VCaP (cell line): ENCODE data around the gene SKIC8.

Source experiments
- H3K27ac ChIP-seq: fragments of 450-650 bp; 2 replicates; pipeline ENCODE4 v1.5.1; 2017
- TF ChIP-seq, protein P1 (sequence below): fragments of 450-650 bp; conservative IDR thresholded peaks from 2 replicates; pipeline ENCODE4 v1.5.1; 2017; ENCODE audit warnings: mild to moderate bottlenecking, moderate library complexity

Gene SKIC8

DNA sequence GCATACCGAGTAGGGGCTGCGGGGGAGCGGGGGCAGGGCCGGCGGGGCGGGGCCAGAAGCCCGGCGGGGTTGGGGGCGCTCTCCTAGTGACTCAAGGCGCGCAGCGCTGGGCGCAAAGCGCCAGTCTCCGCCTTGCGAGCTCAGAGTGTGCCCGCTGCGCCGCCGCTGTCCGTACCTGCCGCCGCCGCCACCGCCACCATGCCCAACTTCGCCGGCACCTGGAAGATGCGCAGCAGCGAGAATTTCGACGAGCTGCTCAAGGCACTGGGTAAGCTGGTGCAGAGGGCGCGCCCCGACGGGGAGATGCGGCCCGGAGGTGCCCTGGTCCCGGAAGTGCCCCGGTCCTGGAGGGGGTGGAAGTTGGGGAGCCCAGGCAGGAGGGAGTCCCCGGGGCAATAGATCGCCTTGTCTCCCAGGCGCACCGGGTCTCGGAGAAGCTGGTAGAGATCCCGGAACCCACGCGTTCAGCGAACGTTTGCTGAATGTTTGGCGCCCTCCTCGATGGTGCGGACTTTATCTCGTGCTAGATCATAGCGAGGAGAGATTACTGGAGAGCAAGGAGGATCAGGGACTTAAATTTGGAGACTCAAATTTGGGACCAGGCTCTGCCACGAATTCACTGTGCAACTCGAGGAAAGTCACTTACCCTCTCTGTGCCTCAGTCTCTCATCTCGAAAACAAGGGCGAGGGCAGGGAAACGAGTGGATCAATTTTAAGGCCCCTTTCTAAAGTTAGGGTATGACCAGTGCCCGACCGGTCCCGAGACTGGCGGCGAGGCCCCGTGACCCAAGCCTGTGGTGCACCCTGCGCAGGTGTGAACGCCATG is 41.0 kb upstream of the SKIC8 start, which contains the start of gene CRABP1:
Gene CRABP1 (plus strand): TSS at position 123 of the 826 bp plus-strand sequence. CDS start 76 bp downstream, at position 199.
- TF ChIP-seq, protein P1, sequence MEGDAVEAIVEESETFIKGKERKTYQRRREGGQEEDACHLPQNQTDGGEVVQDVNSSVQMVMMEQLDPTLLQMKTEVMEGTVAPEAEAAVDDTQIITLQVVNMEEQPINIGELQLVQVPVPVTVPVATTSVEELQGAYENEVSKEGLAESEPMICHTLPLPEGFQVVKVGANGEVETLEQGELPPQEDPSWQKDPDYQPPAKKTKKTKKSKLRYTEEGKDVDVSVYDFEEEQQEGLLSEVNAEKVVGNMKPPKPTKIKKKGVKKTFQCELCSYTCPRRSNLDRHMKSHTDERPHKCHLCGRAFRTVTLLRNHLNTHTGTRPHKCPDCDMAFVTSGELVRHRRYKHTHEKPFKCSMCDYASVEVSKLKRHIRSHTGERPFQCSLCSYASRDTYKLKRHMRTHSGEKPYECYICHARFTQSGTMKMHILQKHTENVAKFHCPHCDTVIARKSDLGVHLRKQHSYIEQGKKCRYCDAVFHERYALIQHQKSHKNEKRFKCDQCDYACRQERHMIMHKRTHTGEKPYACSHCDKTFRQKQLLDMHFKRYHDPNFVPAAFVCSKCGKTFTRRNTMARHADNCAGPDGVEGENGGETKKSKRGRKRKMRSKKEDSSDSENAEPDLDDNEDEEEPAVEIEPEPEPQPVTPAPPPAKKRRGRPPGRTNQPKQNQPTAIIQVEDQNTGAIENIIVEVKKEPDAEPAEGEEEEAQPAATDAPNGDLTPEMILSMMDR, result no peak
- H3K27ac ChIP-seq, result no peak within 1 kb of the TSS

DNA sequence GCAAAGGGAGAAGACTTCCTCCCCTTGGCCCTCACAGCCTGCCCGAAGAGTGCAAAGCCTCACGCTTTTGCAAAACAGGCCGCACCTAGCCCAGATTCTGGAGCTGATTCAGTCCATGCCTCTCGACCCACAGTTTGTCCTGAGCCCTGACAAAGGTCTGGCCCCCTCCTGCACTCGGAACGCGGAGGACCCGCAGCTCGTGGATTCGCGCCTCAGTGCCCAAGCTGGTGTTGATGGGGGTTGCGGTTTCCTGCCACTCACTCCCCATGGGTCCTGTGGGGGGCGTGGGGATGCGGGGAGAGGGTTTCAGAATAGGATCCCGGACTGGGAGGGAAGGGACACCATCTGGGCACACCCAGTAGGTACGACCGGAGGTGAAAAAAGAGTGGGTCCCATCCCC is 40.1 kb upstream of the SKIC8 start:
- H3K27ac ChIP-seq, result no peak overlapping the region
- TF ChIP-seq, protein P1, result no peak

DNA sequence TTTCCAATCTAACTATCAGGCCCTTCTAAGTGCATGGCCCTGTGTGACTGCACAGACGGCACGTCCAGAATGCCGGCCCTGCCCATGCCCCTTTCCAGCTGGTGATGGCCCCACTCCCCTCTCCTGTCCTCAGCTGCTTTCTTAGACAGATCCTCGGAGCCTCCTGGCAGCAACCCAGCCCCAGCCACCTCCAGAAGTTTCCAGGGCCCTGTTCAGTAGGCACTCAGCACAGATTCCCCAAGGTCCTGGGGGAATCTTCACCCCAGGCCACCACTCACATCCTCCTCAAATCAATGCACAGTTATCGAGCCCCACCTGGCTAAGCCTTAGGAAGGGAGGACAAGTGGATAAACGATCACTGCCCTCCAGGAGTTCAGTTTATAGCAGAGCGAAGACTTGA is 39.4 kb upstream of the SKIC8 start:
- TF ChIP-seq, protein P1, result no peak
- no peak overlapping the region for H3K27ac ChIP-seq

DNA sequence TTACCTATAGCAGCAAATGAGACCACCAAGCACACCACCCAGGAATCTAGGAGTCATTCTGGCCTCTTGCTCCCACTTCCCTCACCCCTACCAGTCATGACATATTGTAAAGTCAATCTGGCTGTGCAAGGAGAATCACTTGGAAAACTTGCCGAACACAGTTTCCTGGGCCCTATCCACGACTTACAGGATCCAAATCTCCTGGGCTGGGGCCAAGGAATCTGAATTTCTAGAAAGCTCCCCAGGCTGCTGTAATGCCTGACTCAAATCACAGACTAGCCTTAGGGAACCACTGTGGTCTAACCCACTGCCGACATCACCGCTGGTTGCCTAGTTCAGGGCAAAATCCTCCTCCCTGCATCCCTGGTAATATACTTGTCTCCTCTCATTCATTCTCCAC is 36.6 kb upstream of the SKIC8 start:
- TF ChIP-seq, protein P1, result no peak
- no peak overlapping the region for H3K27ac ChIP-seq

DNA sequence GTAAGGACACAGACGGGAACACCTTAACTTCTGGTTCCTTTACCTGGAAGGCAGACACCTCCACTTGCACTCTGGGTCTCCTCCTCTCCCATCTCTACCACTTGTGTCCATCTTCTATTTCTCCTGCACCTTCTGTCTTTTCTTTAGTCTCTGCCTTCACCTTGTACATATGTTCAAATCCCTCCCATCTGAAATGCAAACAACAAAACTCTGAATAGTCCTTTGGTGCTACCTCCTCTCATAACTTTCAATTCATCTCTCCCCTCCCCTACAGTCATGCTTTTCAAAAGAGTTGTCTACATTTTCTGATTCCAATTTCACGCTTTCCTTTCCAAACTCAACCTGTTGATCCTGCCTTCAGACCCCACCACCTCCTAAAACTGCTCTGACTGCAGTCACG is 35.4 kb upstream of the SKIC8 start:
- TF ChIP-seq, protein P1, result no peak
- no peak overlapping the region for H3K27ac ChIP-seq

DNA sequence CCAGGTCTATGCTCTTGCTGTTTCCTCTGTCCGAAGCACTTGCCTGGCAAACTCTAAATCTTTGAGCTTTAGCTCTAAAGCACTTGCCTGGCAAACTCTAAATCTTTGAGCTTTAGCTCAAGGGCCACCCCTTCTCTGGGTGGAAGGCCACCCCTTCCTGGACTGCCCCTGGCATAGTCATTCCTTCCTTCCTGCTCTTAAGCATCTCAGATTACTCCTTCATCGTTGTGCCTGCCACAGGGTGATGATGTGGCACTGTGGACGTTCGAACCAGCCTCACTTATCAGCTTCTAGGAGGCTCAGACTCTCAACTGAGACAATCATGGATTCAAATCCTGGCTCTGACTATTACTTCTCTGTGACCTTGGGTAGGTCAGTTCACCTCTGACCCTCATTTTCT is 30.2 kb upstream of the SKIC8 start:
- TF ChIP-seq, protein P1, result no peak
- H3K27ac ChIP-seq, result no peak overlapping the region

DNA sequence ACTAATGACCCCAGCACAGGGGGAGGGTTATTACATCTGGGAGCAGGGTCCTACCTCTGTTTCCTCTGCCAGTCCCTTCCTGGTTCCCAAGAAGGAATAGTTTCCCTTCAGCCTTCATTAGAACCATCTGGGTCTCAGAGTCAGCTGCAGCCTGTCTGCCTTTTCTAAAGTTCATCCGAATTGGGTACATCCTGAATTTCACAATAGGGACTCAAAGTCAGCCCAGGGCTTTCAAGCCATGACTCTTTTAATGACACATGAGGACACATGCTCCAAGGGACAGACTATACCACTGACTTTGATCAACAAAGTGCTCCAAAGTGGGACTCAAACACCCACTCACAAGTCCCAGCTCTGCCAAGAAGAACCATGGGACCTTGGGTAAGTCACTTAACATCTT is 28.1 kb upstream of the SKIC8 start:
- TF ChIP-seq, protein P1, result no peak
- H3K27ac ChIP-seq, result no peak overlapping the region
